DND-41 (cell line): ENCODE data around the gene BRCA1.

Experiments used
- CTCF ChIP-seq: IDR thresholded peaks from 2 replicates; pipeline ENCODE4 v1.5.1; 2012; ENCODE audit warnings: borderline replicate concordance, low read length, moderate library complexity, mild to moderate bottlenecking; ENCODE audit not compliant: poor library complexity, severe bottlenecking; ENCODE audit errors: extremely low read depth
- EZH2 ChIP-seq: IDR thresholded peaks from 3 replicates; pipeline ENCODE4 v1.6.1; 2012; ENCODE audit warnings: borderline replicate concordance, low read depth, mild to moderate bottlenecking, moderate library complexity, low read length, inconsistent platforms; ENCODE audit not compliant: severe bottlenecking

- TF ChIP-seq CTCF, result no peak
- no peak for TF ChIP-seq EZH2
These were observed 96.8 kb downstream of the BRCA1 start for GRCh38 chr17:43028221-43028861.
